Thoracic aorta (tissue), 2 donors: Measurements from ENCODE around the gene CLINT1. TPM values are rescaled to one million over a fixed set of nuclear protein-coding genes. Genes with fewer than 3 reads are reported as not detected.

Experiments
- ATAC-seq: fragments of 150-250 bp; one replicate; pipeline ENCODE4 v1.8.0; 2017; ENCODE audit warnings: low read depth; ENCODE audit not compliant: insufficient number of reproducible peaks, low FRiP score
- DNase-seq: peaks from one replicate; pipeline ENCODE4 v3.0.0-alpha.2; 2020; ENCODE audit warnings: low spot score
- H3K27ac ChIP-seq, 2 donors: fragments of 200-600 bp; sonication (generic); 1 replicate in 1 of 2; 2 replicates in 1 of 2; pipeline ENCODE4 v1.5.1; 2016; ENCODE audit warnings: mild to moderate bottlenecking in 2 of 2, moderate library complexity in 2 of 2
- H3K27me3 ChIP-seq: fragments of 200-600 bp; sonication (generic); replicated peaks from 2 replicates; pipeline ENCODE4 v1.6.0; 2016; ENCODE audit warnings: mild to moderate bottlenecking; ENCODE audit not compliant: insufficient read depth
- H3K36me3 ChIP-seq: fragments of 200-600 bp; sonication (generic); one replicate; pipeline ENCODE4 v1.5.1; 2016
- H3K4me1 ChIP-seq, 2 donors: fragments of 200-600 bp; sonication (generic); 1 replicate in 1 of 2; 2 replicates in 1 of 2; pipeline versions ENCODE4 v1.5.1 to v1.6.0; 2016; ENCODE audit warnings: low read depth in 2 of 2, mild to moderate bottlenecking in 1 of 2; ENCODE audit not compliant: control insufficient read depth in 1 of 2
- H3K4me3 ChIP-seq: fragments of 200-600 bp; sonication (generic); 2 replicates; pipeline ENCODE4 v1.5.1; 2016; ENCODE audit warnings: mild to moderate bottlenecking
- H3K9me3 ChIP-seq: fragments of 200-600 bp; sonication (generic); 2 replicates; pipeline ENCODE4 v1.5.1; 2016
- total RNA-seq, 2 donors: library from RNA; depleted of rRNA; stranded (reverse); fragments of >200 nt; gene quantifications; one replicate each; pipeline versions ENCODE4 v1.1.0 to v1.2.3, GENCODE V29; 2016
- TF ChIP-seq, protein P1 (sequence below): fragments of 200-600 bp; sonication (generic); IDR thresholded peaks from one replicate; pipeline ENCODE4 v1.5.1; 2019; ENCODE audit warnings: antibody characterized with exemption

The CLINT1 gene
- total RNA-seq, 2 donors from 2014 or later: 66.3 to 84.0 TPM

DNA sequence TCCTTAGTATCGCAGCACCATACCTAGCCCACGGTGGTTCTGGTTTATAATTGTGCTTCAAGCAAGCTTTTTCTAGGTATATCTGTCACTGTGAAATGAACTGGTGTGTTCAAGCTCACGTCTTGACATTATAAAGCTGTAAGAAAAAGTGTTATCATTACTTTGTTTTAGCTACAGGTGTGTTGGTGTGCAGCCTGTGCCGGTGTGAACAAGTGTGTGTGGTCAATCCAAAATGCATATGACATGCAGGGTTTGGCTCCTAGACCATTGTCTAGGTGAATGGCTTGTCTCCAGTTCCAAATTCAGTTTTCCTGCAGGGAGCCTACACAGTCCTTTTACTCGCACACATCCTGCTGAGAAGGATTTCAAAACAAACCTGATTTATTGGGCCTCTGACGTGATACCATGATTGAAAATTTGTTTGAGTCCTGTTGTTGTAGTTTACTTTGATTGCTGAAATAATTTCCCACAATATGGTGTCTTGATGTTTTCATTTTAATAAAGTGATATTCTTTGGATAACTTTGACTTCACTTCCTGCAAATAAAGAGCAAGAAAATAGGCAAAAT lies 111.7 kb downstream of the CLINT1 start:
- TF ChIP-seq, protein P1, sequence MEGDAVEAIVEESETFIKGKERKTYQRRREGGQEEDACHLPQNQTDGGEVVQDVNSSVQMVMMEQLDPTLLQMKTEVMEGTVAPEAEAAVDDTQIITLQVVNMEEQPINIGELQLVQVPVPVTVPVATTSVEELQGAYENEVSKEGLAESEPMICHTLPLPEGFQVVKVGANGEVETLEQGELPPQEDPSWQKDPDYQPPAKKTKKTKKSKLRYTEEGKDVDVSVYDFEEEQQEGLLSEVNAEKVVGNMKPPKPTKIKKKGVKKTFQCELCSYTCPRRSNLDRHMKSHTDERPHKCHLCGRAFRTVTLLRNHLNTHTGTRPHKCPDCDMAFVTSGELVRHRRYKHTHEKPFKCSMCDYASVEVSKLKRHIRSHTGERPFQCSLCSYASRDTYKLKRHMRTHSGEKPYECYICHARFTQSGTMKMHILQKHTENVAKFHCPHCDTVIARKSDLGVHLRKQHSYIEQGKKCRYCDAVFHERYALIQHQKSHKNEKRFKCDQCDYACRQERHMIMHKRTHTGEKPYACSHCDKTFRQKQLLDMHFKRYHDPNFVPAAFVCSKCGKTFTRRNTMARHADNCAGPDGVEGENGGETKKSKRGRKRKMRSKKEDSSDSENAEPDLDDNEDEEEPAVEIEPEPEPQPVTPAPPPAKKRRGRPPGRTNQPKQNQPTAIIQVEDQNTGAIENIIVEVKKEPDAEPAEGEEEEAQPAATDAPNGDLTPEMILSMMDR: no peak
- no peak for ATAC-seq
- peaks cover 7 to 28% of the 10 kb centered on the region in 2 donors for H3K4me1 ChIP-seq

DNA sequence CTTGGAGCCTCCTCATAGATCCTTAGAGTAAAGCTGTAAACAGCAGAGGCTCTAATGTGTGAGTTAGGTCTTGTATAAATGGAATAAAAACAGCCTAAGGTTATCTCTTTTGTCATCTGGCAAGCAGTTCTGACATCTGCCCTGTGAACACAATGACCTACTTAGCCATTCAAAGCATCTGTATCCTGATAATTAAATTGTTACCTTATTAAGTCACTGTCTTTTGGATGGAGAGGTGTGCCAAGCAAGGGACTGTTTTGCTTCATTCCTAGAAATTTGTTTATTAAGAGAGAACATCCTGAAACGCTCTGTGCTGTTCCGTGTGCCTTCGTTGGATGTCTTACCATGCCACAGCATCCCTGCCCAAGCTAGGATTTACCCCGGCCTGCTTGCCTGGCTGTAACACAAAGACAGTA lies 113.9 kb downstream of the CLINT1 start:
- Histone ChIP-seq H3K27ac (no peak overlapping the region), H3K27me3 (no peaks in the 10 kb centered on the region), H3K9me3 (no peaks in the 10 kb centered on the region), H3K4me1 (peaks cover 7 to 28% of the 10 kb centered on the region in 2 donors), H3K36me3 (no peaks in the 10 kb centered on the region), H3K4me3 (peak overlapping the region; percentile 89)
- ATAC-seq (no peak), DNase-seq (no peak)
- TF ChIP-seq, protein P1: no peak

More for the DNA sequence above, 111.7 kb downstream of the CLINT1 start:
- no peaks in the 10 kb centered on the region for H3K27me3 ChIP-seq
- peaks cover 1% of the 10 kb centered on the region for H3K36me3 ChIP-seq
- no peaks in the 10 kb centered on the region for H3K9me3 ChIP-seq
- H3K4me3 ChIP-seq: no peak overlapping the region
- H3K27ac ChIP-seq: no peak overlapping the region
- DNase-seq: no peak

GRCh38 chr5:157744051-157745011 lies 114.6 kb downstream of the CLINT1 start:
- no peaks in the 10 kb centered on the region for H3K9me3 ChIP-seq
- no peaks in the 10 kb centered on the region for H3K36me3 ChIP-seq
- H3K4me1 ChIP-seq: peaks cover 7 to 28% of the 10 kb centered on the region in 2 donors
- DNase-seq (no peak), ATAC-seq (peak; percentile 15)
- no peak overlapping the region for H3K27ac ChIP-seq
- H3K27me3 ChIP-seq: no peaks in the 10 kb centered on the region
- H3K4me3 ChIP-seq: peak overlapping the region; percentile 89
- TF ChIP-seq, protein P1: no peak

GRCh38 chr5:157743163-157744050 lies 115.5 kb downstream of the CLINT1 start, which contains the start of gene LSM11:
Gene LSM11 (plus strand): TSS chr5:157743712. CDS start chr5:157743751, 39 bp downstream.
- DNase-seq: peak; percentile 62
- Histone ChIP-seq H3K4me1 (peaks cover 5 to 21% of the 10 kb centered on the region in 2 donors), H3K27ac (peak within 1 kb of the TSS in 1 of 2 donors; percentile 12), H3K36me3 (no peaks in the 10 kb centered on the region), H3K27me3 (no peaks in the 10 kb centered on the region), H3K9me3 (no peaks in the 10 kb centered on the region), H3K4me3 (peak within 1 kb of the TSS; percentile 89)
- TF ChIP-seq, protein P1: peak; percentile 98
- ATAC-seq: peak; percentile 89
